ENCODE measurements around the gene CTDSPL2.
"Not testable (repeated sequence)": the region's sequence is repeated elsewhere in the genome, so short reads cannot be mapped to it uniquely, and the experiment has no call there.

Gene CTDSPL2

GRCh38 chr15:44426975-44427755 is at the start of gene CTDSPL2:
Gene CTDSPL2, plus strand, starts transcription at chr15:44427629. Its CDS starts 31,386 bp downstream, at chr15:44459015.
- peak; percentile 97 for DNase-seq

DNA sequence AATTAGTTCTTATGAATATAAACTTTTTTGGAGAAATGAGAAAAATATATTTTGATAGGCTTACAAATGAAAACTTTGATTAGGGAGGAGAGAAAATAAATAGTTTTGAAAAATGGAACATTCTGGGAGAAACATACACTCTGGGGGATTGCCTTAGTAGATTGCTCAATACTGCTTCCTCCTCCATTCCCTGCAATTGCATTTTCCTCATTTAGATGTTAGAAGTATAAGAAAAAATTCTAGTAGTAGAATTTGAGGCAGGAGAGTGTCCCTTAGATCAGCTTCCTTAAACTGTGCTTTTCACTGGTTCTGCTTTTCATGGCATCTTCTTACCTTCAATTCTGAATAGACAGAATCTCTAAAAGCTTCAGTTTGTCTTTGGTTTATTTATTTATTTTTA is 46.2 kb upstream of the CTDSPL2 start:
- DNase-seq = no peak

- DNase-seq = no peak
Observed at GRCh38 chr15:44385344-44385942, 42.0 kb upstream of the CTDSPL2 start.

- DNase-seq = no peak
Observed at GRCh38 chr15:44394062-44394461, 33.4 kb upstream of the CTDSPL2 start.

DNA sequence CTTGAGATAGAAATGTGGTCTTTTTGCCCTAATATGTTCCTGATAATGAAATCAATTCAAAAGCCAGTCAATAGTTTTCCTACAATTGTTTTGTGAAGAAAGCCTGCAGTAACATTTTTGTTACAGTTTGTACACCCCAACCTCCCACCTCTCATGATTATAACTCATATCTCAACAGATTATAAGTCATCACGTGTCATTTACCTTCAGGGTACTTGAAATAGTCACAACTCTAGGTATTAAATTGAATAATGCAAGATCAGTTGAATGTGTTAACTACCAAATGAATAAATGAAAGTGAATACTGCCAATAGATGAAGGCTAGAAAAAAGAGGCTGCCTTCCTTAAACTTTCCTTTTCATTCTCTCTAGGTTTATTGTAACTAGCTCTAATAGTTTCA is 32.9 kb upstream of the CTDSPL2 start:
- no peak for DNase-seq

DNA sequence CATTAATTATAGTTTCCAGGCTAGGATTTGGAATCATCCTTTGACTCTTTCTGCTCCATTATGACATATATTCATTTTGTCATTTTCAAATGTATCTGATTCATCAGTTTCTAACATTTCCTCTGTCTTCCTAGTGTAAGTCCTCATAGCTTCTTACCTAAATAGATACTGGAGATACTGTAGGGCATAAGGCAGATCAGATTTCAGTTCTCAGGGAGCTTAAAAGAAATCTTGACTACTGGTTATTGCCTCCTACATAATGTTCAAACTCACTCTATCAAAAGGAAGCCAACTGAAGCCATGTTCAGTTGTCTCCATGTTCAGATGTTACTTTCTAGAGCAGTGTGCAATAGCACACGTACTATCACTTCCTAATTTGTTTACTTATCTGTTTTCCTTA is 29.6 kb upstream of the CTDSPL2 start:
- no peak for DNase-seq

DNA sequence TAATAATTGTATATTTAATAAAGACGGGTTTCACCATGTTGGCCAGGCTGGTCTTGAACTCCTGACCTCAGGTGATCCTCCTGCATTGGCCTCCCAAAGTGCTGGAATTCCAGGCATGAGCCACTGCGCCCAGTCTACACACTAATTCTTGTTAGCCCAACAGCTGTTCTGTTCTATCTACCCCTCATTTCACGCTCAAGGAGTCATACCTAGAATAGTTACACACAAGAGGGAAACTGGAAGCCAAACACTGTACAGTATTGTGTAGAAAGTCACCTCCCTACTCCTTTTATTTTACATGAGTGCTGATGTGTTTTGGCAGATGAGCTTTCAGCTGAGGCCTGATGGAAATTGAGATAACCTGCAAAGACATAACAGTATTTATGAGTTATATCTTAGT is 13.4 kb upstream of the CTDSPL2 start:
- no peak for DNase-seq

DNA sequence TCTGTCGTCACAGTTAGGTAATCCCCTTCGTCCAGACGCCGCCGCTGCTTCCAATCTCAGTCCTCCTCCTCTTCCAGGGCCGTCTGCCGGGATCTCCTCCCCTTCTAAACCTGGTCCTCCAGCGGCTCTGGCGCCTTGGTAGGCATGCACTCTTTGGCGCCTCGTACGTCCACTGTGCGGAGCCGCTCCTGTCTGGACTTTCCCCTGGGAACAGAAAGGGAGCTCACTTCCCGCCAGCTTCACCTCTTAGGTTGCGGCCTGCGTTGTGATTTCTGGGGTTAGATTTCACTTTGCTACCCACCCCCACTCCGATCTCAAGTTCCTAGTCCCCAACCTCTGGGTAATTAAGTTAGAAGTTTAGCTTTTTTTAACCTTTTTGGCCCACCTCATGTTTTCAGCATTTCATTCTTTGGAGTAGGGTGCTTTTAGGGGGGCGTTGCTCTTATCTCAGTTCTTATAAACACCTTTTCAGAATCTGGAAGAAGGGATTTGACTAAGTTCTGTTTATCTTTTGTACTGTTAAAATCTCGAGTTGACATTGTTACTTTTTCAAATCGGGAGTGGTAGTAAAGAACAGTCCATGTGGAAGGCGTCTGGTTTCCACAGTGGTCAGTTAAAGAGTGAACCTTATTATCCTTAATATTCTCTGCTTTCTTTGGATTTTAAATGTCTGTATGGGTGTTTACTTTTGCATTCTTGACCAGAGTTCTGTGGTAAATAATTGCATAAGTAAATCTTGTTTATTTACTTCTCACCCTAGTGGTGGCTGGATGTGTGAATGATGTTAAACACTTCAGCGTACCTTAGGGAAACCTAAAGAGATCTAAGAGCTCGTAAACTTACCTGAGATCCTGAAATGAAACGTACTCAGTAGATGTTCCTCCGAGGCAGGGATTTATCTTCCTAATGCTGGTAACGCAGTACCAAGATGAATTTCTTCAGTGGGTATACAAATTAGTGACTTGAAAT is 611 bp downstream of the CTDSPL2 start:
- DNase-seq = peak; percentile 81

DNA sequence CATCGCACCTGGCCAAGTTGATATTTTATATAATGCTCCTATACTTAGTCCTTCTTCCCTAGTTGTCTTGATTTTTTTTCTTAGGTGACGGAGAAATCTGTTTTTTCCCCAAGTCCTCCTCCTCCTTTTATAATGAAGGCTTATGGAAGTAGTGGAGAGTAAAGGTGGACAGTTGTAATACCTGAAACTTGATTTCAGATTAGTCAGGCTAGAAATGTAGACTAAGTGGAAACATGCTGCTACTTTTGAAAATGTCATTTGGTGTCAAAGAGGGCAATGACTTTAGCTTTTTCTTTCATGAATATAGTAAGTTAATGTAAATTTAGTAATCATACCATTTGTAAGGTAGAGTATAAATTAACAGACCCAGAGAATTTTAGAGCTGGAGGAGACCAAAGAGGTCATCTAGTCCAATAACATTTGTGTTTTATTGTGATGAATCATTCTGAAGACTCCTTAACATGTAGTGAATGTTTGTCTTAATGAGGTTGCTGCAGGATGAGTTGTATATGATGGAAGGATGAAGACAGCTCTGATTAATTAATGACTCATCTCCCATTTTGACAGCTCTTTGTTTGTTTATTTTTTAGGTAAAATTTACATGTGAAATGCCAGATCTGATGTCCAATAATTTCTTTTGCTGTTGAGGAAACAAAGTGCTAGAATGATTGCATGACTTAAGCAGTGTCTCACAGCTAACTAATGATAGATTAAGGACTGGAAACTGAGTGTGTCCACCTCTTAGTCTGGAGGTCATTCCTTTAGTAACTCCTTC is 8.7 kb downstream of the CTDSPL2 start:
- no peak for DNase-seq

- no peak for DNase-seq
Observed at GRCh38 chr15:44438402-44438801, 11.0 kb downstream of the CTDSPL2 start.

- DNase-seq = no peak
Observed at GRCh38 chr15:44441095-44441501, 13.7 kb downstream of the CTDSPL2 start.

DNA sequence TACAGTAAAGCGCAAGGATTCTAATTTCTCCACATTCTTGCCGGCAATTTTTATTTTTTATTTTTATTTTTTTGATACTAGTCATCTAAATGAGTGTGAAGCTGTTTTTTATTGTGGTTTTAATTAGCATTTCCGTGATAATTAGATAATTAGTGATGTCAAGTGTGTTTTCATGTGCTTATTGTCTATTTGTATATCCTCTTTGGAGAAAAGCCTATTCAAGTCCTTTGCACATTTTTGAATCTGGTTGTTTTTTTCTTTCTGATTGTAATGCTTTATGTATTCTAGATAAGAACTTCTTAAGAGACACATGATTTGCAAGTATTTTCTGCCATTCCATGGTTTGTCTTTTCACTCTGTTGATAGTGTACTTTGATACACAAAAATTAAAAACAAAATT is 16.1 kb downstream of the CTDSPL2 start:
- no peak for DNase-seq

DNA sequence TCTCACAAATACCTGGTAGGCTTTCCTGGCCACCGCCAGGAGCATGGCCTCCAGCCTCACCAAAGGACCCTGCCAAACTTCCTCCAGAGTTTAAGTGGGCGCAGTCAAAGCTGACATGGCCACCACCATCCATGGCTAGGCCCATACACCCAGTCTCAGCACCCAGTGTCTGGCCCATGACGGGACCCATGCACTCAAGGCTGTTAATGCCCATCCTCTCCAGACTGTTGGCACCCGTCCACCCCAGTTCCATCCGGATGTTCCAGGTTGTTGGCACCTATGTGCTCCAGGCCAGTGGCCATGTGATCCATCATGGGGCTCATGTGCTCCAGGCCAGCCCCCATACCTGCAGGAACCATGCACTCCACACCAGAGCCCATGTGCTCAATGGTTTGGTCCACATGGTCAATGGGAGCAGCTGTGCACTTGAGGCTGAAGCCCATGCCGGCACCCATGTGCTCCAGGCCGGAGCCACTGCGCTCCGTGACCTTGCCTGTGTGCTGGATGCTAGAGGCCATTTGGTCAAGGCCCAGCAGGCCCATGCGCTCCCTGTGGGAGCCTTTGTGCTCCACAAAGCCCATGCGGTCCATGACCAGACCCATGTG is 20.4 kb downstream of the CTDSPL2 start:
- DNase-seq = no peak

DNA sequence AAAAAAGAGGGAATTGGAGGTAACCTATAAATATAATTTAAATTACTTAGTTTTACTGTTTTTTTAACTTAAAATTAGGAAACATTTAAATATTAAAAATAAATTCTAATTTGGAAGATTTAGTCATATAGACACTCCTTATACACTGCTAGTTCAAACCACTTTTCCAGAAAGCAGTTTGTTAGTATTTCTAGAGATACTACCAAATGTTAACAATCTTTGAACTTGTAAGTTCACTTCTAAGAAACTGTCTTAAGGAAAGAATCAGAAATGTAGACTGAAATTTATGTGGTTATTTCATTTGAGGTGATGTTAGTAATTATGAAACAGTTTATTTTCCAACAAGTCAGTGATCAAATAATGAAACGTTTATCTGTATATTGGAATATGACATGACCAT is 22.7 kb downstream of the CTDSPL2 start:
- DNase-seq = no peak

GRCh38 chr15:44453578-44454283 is 26.3 kb downstream of the CTDSPL2 start:
- not testable (repeated sequence) for DNase-seq

DNA sequence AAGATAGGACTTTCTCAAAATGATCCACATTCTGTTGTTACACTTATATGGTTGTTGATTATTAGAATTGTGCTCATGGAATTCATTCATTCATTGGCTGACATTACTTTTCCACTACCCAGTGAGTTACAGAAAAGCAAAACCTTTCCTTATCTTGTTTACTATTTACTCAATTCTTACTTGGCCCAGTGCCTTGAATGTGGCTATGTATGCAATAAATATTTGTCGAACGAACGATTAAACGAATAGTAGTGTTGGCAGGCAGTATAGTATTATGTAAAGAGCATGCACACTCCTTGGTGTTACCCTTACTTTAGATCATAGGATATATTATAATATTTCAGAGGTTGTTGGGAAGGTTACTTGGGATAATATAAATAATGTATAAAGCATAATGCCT is 31.0 kb downstream of the CTDSPL2 start:
- no peak for DNase-seq

DNA sequence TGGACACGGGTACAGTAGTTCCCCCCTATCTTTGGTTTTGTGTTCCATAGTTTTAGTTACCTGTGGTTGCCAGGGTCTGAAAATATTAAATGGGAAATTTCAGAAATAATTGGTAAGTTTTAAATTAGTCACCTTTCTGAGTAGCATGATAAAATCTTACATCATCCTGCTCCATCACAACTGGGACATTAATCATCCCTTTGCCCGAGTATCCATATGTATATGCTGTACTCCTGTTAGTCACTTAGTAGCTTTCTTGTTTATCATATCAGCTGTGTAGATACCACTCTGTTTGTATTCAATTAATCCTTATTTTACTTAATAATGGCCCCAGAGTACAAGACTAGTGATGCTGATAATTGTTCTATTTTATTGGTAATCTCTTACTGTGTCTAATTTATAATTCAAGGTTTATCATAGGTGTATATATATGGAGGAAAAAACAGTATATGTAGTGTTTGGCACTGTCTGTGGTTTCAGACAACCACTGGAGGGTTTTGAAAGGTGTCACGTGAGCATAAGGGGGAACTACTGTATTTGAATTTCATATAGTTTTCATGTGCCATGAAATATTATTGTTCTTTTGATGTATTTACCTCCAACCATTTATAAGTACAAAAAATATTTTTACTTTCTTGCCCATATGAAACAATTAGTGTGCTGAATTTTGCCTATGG is 41.4 kb downstream of the CTDSPL2 start:
- no peak for DNase-seq

- no peak for DNase-seq
Observed at GRCh38 chr15:44471885-44472455, 44.5 kb downstream of the CTDSPL2 start.

- DNase-seq = no peak
Observed at GRCh38 chr15:44479343-44479742, 51.9 kb downstream of the CTDSPL2 start.

DNA sequence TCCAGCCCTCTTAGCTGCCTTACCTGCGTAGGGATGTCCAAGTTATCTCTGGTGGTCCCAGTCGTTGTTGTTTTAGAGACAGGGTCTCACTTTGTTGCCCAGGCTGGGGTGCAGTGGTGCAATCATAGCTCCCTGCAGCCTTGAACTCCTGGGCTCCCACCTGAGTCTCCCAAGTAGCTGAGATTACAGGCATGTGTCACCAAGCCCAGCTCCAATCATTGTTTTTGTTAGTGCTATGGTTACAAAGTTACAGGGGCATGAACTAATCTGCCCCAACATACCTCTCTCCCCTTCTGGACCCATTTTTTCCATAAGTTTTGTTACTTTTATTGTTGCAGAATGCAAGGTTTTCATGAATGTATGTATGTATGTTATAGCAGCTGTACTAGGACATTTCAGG is 54.7 kb downstream of the CTDSPL2 start:
- DNase-seq = no peak

DNA sequence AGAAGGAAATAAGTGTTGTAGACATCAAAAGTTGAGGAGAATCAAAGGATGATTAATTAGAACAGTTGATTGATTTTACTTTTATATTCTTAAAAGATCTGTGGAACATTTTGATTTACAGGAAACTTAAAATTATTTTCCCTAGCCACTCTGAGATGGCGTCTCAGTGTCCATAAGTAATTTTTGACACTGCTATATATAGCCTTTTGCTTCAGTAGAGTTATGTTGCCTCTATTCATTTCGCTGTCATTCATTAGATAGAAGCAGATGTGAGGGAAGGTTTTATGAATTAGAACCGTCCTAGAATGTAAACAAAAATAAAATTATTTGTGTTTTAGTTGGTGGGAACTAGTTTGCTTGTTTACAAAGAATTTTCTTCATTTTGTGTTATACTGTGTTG is 58.5 kb downstream of the CTDSPL2 start:
- DNase-seq = no peak

Data from NCI-H1092 treated with DMSO at 0.1 percent for 48 hours (cell line).